Hepatocyte (in vitro differentiated cells): ENCODE measurements around the gene GPR153. TPM values are rescaled to one million over a fixed set of nuclear protein-coding genes. Genes with fewer than 3 reads are reported as not detected.

Experiments
- DNase-seq: peaks from one replicate; pipeline ENCODE4 v3.0.0-alpha.2; 2016; ENCODE audit warnings: low spot score
- H2AFZ ChIP-seq: fragments of 200-600 bp; sonication (generic); 2 replicates; pipeline ENCODE4 v1.6.0; 2016; ENCODE audit warnings: antibody characterized with exemption, mild to moderate bottlenecking
- H3K27ac ChIP-seq: fragments of 200-600 bp; sonication (generic); 2 replicates; pipeline ENCODE4 v1.5.1; 2016; ENCODE audit warnings: mild to moderate bottlenecking
- H3K27me3 ChIP-seq: fragments of 200-600 bp; sonication (generic); 2 replicates; pipeline ENCODE4 v1.6.1; 2016
- H3K36me3 ChIP-seq: fragments of 200-600 bp; sonication (generic); replicated peaks from 2 replicates; pipeline ENCODE4 v1.5.1; 2016; ENCODE audit warnings: low read depth; ENCODE audit not compliant: insufficient read depth
- H3K4me1 ChIP-seq: fragments of 200-600 bp; sonication (generic); 2 replicates; pipeline ENCODE4 v1.5.1; 2016; ENCODE audit warnings: mild to moderate bottlenecking, moderate library complexity; ENCODE audit not compliant: insufficient read depth
- H3K4me2 ChIP-seq: fragments of 200-600 bp; sonication (generic); 2 replicates; pipeline ENCODE4 v1.6.0; 2016
- H3K4me3 ChIP-seq: fragments of 200-600 bp; sonication (generic); 2 replicates; pipeline ENCODE4 v1.5.1; 2016; ENCODE audit warnings: mild to moderate bottlenecking
- H3K79me2 ChIP-seq: fragments of 200-600 bp; sonication (generic); 2 replicates; pipeline ENCODE4 v1.6.0; 2017; ENCODE audit warnings: mild to moderate bottlenecking
- H3K9me2 ChIP-seq: fragments of 200-600 bp; sonication (generic); replicated peaks from 2 replicates; pipeline ENCODE4 v1.6.0; 2017; ENCODE audit warnings: mild to moderate bottlenecking; ENCODE audit not compliant: insufficient read depth
- H3K9me3 ChIP-seq: fragments of 200-600 bp; sonication (generic); 2 replicates; pipeline ENCODE4 v1.5.1; 2016; ENCODE audit warnings: low read depth, mild to moderate bottlenecking
- H4K20me1 ChIP-seq: fragments of 200-600 bp; sonication (generic); 2 replicates; pipeline ENCODE4 v1.6.0; 2016; ENCODE audit warnings: mild to moderate bottlenecking; ENCODE audit not compliant: insufficient read depth, poor library complexity, severe bottlenecking
- EZH2 ChIP-seq: fragments of 200-600 bp; sonication (generic); IDR thresholded peaks from 2 replicates; pipeline ENCODE4 v1.6.1; 2016; ENCODE audit warnings: antibody characterized with exemption, mild to moderate bottlenecking, borderline replicate concordance
- EZH2phosphoT487 ChIP-seq: fragments of 200-600 bp; sonication (generic); IDR thresholded peaks from one replicate; pipeline ENCODE4 v1.6.1; 2018; ENCODE audit warnings: antibody characterized with exemption, mild to moderate bottlenecking, low read depth, moderate library complexity; ENCODE audit not compliant: unreplicated experiment, severe bottlenecking
- WGBS: methylation state at CpG from one replicate; pipeline ENCODE4 v1.1.6; 2016; ENCODE audit warnings: low lambda C conversion rate; ENCODE audit errors: missing lambda C conversion rate; 5-methylcytosine and 5-hydroxymethylcytosine counted together
- polyA plus RNA-seq: library from polyadenylated mRNA; unstranded; fragments of >200 nt; fragmentation: Nextera tagmentation; extraction: Ambion mirVana; gene quantifications from 2 replicates; pipeline ENCODE4 v1.2.1, GENCODE V29; 2016
- total RNA-seq: library from RNA; depleted of rRNA; stranded (reverse); fragments of >200 nt; gene quantifications from 2 replicates; pipeline ENCODE4 v1.2.3, GENCODE V29; 2014
- TF ChIP-seq, protein P1 (sequence below): fragments of 200-600 bp; sonication (generic); IDR thresholded peaks from 2 replicates; pipeline ENCODE4 v1.5.1; 2016; ENCODE audit warnings: antibody characterized with exemption, mild to moderate bottlenecking; ENCODE audit not compliant: poor library complexity

GPR153 gene
- total and polyA plus RNA-seq, 2 experiments from 2014 or later = 9.1 to 13.5 TPM

DNA sequence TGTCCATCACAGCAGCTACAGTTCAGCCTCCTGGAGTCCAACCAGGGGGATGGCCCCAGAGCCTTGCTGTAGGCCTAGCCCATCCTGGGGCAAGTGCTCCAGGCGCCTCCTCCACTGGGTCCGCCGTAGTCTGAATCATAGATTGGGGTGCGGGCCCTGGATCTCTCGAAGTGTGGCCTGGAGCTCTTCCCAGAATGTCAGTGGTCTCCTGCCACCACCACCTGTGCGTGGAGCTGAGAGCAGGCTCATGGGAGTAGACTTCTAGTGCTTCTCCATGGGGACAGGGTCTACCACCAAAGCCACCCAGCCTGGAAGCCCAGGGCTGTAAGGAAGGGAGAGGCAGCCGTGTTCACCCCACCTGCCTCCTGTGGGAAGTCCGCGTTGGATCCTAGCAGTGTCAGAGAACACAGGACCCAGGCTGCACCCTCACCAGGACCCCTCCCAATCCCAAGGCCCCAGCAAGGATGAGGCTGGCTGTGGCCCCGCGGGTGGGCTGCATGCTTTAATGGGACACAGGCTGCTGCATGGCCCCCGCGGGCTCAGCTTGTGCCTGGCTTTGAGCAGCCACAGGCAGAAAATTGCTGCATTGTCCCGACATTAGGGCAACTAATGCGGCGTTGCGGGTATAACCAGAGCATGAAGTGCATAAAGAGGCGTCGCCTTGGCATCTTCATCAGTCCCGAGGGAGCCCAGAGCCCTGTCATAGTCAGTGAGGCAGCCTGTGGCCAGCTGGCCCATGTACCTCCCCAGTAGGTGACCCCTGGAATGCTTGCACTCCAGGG is 17.7 kb downstream of the GPR153 start:
- TF ChIP-seq, protein P1, sequence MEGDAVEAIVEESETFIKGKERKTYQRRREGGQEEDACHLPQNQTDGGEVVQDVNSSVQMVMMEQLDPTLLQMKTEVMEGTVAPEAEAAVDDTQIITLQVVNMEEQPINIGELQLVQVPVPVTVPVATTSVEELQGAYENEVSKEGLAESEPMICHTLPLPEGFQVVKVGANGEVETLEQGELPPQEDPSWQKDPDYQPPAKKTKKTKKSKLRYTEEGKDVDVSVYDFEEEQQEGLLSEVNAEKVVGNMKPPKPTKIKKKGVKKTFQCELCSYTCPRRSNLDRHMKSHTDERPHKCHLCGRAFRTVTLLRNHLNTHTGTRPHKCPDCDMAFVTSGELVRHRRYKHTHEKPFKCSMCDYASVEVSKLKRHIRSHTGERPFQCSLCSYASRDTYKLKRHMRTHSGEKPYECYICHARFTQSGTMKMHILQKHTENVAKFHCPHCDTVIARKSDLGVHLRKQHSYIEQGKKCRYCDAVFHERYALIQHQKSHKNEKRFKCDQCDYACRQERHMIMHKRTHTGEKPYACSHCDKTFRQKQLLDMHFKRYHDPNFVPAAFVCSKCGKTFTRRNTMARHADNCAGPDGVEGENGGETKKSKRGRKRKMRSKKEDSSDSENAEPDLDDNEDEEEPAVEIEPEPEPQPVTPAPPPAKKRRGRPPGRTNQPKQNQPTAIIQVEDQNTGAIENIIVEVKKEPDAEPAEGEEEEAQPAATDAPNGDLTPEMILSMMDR = no peak
- TF ChIP-seq EZH2 = peak; percentile 49
- WGBS = 49% methylated on average over 20 of the region's 20 CpGs
- H3K4me1 ChIP-seq = peaks cover 24% of the 10 kb centered on the region
- no peaks in the 10 kb centered on the region for H3K9me2 ChIP-seq
- no peak overlapping the region for H3K4me2 ChIP-seq
- H3K79me2 ChIP-seq = no peaks in the 10 kb centered on the region
- H3K27ac ChIP-seq = no peak overlapping the region
- H3K27me3 ChIP-seq = peaks cover 89% of the 10 kb centered on the region
- no peaks in the 10 kb centered on the region for H3K9me3 ChIP-seq
- H4K20me1 ChIP-seq = no peaks in the 10 kb centered on the region
- no peak overlapping the region for H3K4me3 ChIP-seq
- no peak for DNase-seq
- no peaks in the 10 kb centered on the region for H3K36me3 ChIP-seq
- no peak overlapping the region for H2AFZ ChIP-seq

DNA sequence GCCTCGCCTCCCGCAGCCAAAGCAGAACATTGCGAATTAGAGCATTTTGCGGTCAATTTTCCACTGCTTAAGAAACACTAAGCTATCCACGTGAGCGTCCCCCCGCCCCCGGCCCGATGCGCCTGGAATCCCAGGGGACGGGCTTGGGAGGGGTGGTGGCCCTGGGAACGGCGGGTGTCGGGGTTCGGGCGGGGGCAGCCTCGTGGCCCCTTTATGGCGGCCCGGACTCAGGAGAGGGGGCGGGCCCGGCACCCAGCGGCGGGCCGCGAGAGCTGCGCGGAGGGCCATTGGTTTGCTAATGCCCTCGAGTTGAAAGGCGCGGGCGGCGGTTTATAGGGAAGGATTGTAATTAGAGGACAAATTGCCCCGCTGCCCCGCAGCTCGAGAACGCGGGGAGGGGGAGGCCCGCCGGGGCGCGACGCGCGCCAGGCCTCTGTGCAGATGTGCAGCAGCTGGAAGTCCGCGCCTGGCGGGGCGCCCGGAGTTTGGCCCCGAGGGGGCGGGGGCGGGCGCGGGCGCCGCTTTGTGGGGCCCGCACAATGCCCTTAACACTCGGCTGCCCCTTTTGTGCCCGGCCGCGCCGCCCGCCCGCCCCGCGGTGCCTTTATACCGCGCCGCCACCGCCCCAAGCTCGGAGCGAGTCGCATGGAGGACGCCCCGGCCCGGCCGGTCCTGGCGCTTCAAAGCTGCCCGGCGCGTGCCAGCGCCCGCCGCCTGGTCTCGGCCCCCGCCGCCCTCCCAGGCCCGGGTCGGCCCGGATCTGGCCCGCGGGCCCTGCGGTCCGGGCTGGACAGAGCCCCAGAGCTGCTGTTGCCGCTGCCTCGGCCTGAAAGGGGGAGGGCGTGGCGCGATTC is 18.8 kb downstream of the GPR153 start:
- Histone ChIP-seq H3K36me3 (no peaks in the 10 kb centered on the region), H3K27me3 (peaks cover 77% of the 10 kb centered on the region), H3K4me1 (peaks cover 24% of the 10 kb centered on the region), H4K20me1 (no peaks in the 10 kb centered on the region), H3K4me2 (peak overlapping the region; percentile 73), H2AFZ (no peak overlapping the region), H3K4me3 (no peak overlapping the region), H3K9me3 (no peaks in the 10 kb centered on the region), H3K9me2 (no peaks in the 10 kb centered on the region), H3K79me2 (no peaks in the 10 kb centered on the region), H3K27ac (no peak overlapping the region)
- TF ChIP-seq, protein P1 = no peak
- TF ChIP-seq EZH2phosphoT487 (peak; percentile 13), EZH2 (no peak)
- WGBS = 0% methylated on average over 32 of the region's 99 CpGs
- peak; percentile 40 for DNase-seq

DNA sequence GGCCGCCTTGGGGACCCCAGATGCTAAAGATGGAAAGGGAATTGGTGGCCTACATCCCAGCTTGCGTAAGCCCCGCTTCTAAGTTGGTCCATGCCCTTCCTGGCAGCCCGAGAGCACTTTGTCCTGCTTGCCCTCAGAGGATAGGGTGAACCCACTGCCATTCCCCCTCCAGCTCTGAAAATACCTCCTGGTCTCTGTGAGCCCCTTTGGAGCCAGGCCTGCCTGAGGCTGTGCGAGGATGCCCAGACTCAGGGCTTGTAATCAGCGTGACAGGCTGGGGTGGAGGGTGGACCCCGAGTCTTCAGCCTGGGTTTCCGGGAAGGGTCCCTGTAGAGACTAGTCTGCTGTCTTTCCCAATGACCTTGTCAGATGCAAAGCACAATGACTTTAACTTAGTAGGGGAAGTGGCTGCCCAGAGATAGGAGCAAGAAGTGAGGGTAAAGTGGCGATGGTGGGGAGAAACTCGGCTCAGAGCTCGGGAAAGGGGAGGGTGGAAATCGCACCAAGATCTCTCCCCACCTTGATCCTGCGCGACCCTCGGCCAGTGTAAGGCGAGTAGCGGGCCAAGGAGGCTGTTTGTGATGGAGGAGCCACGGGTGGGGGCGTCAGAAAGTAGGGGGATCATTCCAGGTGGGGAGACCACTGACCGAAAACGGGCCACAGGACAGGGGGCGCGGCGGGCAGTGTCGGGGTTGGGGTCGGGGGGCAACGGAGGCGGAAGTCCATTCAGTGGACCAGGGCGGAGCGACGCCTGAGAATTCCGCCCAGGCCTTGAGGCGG is 19.6 kb downstream of the GPR153 start:
- H3K9me2 ChIP-seq = no peaks in the 10 kb centered on the region
- H3K27me3 ChIP-seq = peaks cover 69% of the 10 kb centered on the region

More for the DNA sequence above, 19.6 kb downstream of the GPR153 start:
- H4K20me1 ChIP-seq = no peaks in the 10 kb centered on the region
- H2AFZ ChIP-seq = no peak overlapping the region
- no peak for TF ChIP-seq EZH2phosphoT487
- no peak for TF ChIP-seq EZH2
- TF ChIP-seq, protein P1 = no peak
- no peaks in the 10 kb centered on the region for H3K79me2 ChIP-seq
- no peak for DNase-seq
- 46% methylated on average over 14 of the region's 33 CpGs for WGBS
- no peak overlapping the region for H3K27ac ChIP-seq
- no peaks in the 10 kb centered on the region for H3K36me3 ChIP-seq
- peaks cover 24% of the 10 kb centered on the region for H3K4me1 ChIP-seq
- H3K9me3 ChIP-seq = no peaks in the 10 kb centered on the region
- peak overlapping the region; percentile 73 for H3K4me2 ChIP-seq
- no peak overlapping the region for H3K4me3 ChIP-seq
